Panc1 (cell line): Measurements from ENCODE around the gene ATRN. TPM values are rescaled to one million over a fixed set of nuclear protein-coding genes. Genes with fewer than 3 reads are reported as not detected.

Experiments used
- ATAC-seq: fragments of 200-7000 bp; cut with Tn5 transposase; 2 replicates; pipeline ENCODE4 v1.9.1; 2020; ENCODE audit warnings: mild to moderate bottlenecking, moderate library complexity
- BruUV-seq: library from RNA; stranded (reverse); fragments of 400-500 nt; replicated peaks from 2 replicates; lab custom pipeline; 2021; lab: Mats Ljungman, UMichigan
- CTCF ChIA-PET: fragments of 300-600 bp; sonication (Branson Sonifier 250); formaldehyde crosslinking; loops from one replicate; lab custom pipeline; 2022; ENCODE audit warnings: antibody characterized with exemption; lab: Charles Lee
- POLR2A ChIA-PET: fragments of 300-600 bp; sonication (Branson Sonifier 250); formaldehyde crosslinking; loops from one replicate; lab custom pipeline; 2022; ENCODE audit warnings: antibody characterized with exemption; lab: Charles Lee
- DNase-seq: peaks from one replicate; pipeline ENCODE4 v3.0.0-alpha.2; 2010; ENCODE audit warnings: low read depth, low spot score
- H3K27ac ChIP-seq: 2 replicates; pipeline ENCODE4 v1.5.1; 2011; ENCODE audit warnings: mild to moderate bottlenecking, low read length, inconsistent platforms
- H3K27me3 ChIP-seq: fragments of 200-500 bp; sonication (Bioruptor generic); 2 replicates; pipeline ENCODE4 v1.6.0; 2014; ENCODE audit warnings: low read length, inconsistent platforms; ENCODE audit not compliant: control insufficient read depth, insufficient read depth
- H3K36me3 ChIP-seq: fragments of 200-500 bp; sonication (Bioruptor generic); 2 replicates; pipeline ENCODE4 v1.5.1; 2014; ENCODE audit warnings: inconsistent platforms, mild to moderate bottlenecking, low read length, moderate library complexity; ENCODE audit not compliant: control insufficient read depth, insufficient read depth
- H3K4me1 ChIP-seq: 2 replicates; pipeline ENCODE4 v1.5.1; 2011; ENCODE audit warnings: inconsistent platforms, mild to moderate bottlenecking, low read length, moderate library complexity; ENCODE audit not compliant: control insufficient read depth, insufficient read depth
- H3K4me3 ChIP-seq, 2 experiments: 2 replicates each; pipeline ENCODE4 v1.5.1; 2011 to 2012; ENCODE audit warnings: low read depth in 2 of 2, low read length in 2 of 2, mild to moderate bottlenecking in 2 of 2, inconsistent platforms in 1 of 2, moderate library complexity in 1 of 2
- H3K9me3 ChIP-seq: fragments of 200-500 bp; sonication (Bioruptor generic); 2 replicates; pipeline ENCODE4 v1.5.1; 2014; ENCODE audit warnings: low read depth, mild to moderate bottlenecking, inconsistent platforms, low read length, moderate library complexity; ENCODE audit not compliant: control insufficient read depth, insufficient read depth
- CTCF ChIP-seq: fragments of 450-650 bp; IDR thresholded peaks from 2 replicates; pipeline ENCODE4 v1.5.1; 2017; ENCODE audit warnings: mild to moderate bottlenecking
- POLR2AphosphoS5 ChIP-seq: IDR thresholded peaks from 2 replicates; pipeline ENCODE4 v1.6.1; 2012; ENCODE audit warnings: mild to moderate bottlenecking, low read depth, low read length, moderate library complexity
- REST ChIP-seq, 2 experiments: IDR thresholded peaks; 2 replicates each; pipeline ENCODE4 v1.6.1; 2011 to 2012; ENCODE audit warnings: low read depth in 2 of 2, control low read depth in 1 of 2, low read length in 1 of 2, mild to moderate bottlenecking in 1 of 2, moderate library complexity in 1 of 2; ENCODE audit not compliant: insufficient read depth in 1 of 2
- SIN3A ChIP-seq: IDR thresholded peaks from 2 replicates; pipeline ENCODE4 v1.6.1; 2012; ENCODE audit warnings: low read depth, mild to moderate bottlenecking, low read length, moderate library complexity, borderline replicate concordance; ENCODE audit not compliant: insufficient read depth
- TCF7L2 ChIP-seq: IDR thresholded peaks from 2 replicates; pipeline ENCODE4 v1.6.1; 2011; ENCODE audit warnings: mild to moderate bottlenecking, low read depth, low read length, inconsistent platforms
- in situ Hi-C: cut with HindIII; loops from 2 replicates; pipeline ENCODE4 v1.10.0; 2016; ENCODE audit warnings: low sequenced_read_pairs, low pct_unique_long_range_greater_than_20kb
- intact Hi-C: fragments of 100-400 bp; cut with micrococcal nuclease; formaldehyde crosslinking; loops from one replicate; pipeline ENCODE4 v1.10.0; 2022; ENCODE audit not compliant: unreplicated experiment
- total RNA-seq: library from RNA; stranded (reverse); gene quantifications from one replicate; pipeline ENCODE4 v1.2.1, GENCODE V29; 2021; ENCODE audit not compliant: unreplicated experiment

Gene ATRN
- total RNA-seq, 1 experiment from 2014 or later: 33.8 TPM

DNA sequence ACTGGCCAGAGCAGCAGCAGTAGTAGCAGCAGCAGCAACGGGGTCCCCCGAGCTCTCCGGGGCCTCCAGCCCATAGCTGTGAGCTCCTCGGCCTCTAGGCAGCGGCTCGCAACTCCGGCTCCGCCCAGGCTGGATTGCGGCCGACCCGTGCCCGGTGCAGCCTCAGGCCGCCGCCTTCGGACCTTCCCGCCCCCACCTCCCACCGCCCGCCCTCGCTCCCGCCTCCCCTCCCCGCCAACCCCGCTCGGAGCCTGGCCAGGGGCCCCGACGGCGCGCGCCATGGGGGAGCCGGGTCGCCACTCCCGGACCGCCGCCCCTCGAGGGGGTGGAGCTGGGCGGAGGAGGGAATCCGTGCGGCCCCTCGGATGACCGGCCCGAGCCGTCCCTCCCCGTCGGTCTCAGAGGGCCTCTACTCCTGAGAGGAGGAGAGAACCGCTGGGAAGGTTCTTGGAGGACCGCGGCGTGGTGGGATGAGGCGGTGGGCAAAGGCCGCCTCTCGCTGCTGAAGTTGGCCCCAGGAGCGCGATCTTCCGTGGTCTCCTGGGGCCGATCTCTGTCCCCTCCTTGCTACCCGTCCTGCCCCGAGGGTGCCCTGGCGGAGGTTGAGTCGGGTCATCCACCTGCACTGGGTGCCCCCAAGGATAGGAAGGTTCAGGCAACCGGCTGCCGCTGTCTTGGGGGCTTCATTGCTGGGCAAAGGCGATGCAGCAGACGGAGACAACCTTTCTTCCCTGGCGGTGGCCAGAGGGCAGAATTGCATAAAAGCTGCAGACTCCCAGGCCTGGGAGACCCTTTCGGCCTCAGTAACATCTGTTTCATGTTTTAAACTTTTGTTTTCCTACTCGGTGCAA is 211.3 kb downstream of the ATRN start, which contains the start of gene ADAM33:
Gene ADAM33 (minus strand): TSS at position 80 of the 851 bp plus-strand sequence. CDS start 6 bp downstream, at position 74.
- BruUV-seq: no TSS peak
- peak; percentile 41 for ATAC-seq
- H3K4me1 ChIP-seq: no peaks in the 10 kb centered on the region; the same call in 1 of the 2 replicates
- TF ChIP-seq TCF7L2: no peak
- intact Hi-C loops (no loop called here), in situ Hi-C loops (no loop called here)
- H3K27me3 ChIP-seq: no peaks in the 10 kb centered on the region
- no peak within 1 kb of the TSS for H3K27ac ChIP-seq
- peak within 1 kb of the TSS; percentile 19 to 23 for H3K4me3 ChIP-seq
- ChIA-PET POLR2A (interaction anchor here (0.6 kb wide), 2 partner anchors 7 to 101 kb away, joined by 3 to 4 read pairs; no protein-coding TSS in a partner anchor), CTCF (no interaction called here)
- no peaks in the 10 kb centered on the region for H3K36me3 ChIP-seq
- no peaks in the 10 kb centered on the region for H3K9me3 ChIP-seq
- DNase-seq: no peak

GRCh38 chr20:3685341-3685740 is 214.5 kb downstream of the ATRN start:
- H3K9me3 ChIP-seq: no peaks in the 10 kb centered on the region
- TF ChIP-seq POLR2AphosphoS5: no peak
- TF ChIP-seq SIN3A: no peak
- no peaks in the 10 kb centered on the region; the same call in 1 of the 2 replicates for H3K4me1 ChIP-seq
- ATAC-seq: no peak
- ChIA-PET CTCF (no interaction called here), POLR2A (no interaction called here)
- no peaks in the 10 kb centered on the region for H3K27me3 ChIP-seq
- no peak for DNase-seq
- no TSS peak for BruUV-seq
- no peaks in the 10 kb centered on the region for H3K36me3 ChIP-seq
- intact Hi-C loops (no loop called here), in situ Hi-C loops (no loop called here)
- no peak overlapping the region for H3K4me3 ChIP-seq
- H3K27ac ChIP-seq: no peak overlapping the region

DNA sequence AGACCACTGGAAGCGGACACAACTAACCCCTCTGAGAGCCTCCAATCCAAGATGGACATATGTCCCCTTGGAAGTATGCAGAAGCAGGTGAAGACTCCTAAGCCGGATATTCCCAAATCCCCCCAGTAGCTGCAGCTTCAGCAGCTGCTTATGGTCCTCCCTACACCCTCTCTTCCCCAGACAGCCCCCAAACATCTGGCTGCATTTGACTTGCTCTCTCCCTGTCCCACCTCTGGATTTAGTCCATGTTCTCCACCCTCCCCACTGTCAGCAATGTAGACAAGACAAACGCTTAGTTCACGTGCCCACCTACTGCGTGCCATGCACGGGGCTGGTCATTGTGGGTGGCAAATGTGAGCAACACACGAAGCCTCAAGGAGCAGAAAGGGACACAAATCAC is 215.6 kb downstream of the ATRN start:
- Histone ChIP-seq H3K36me3 (no peaks in the 10 kb centered on the region), H3K9me3 (no peaks in the 10 kb centered on the region), H3K4me3 (no peak overlapping the region), H3K27ac (no peak overlapping the region), H3K27me3 (no peaks in the 10 kb centered on the region), H3K4me1 (no peaks in the 10 kb centered on the region; the same call in 1 of the 2 replicates)
- POLR2A ChIA-PET: no interaction called here
- DNase-seq (no peak), ATAC-seq (no peak)
- CTCF ChIA-PET: no interaction called here
- no TSS peak for BruUV-seq
- in situ Hi-C loops: no loop called here
- intact Hi-C loops: no loop called here
- no peak for TF ChIP-seq REST (IDR thresholded peaks at IDR 0.05; ENCODE audit: insufficient read depth in 1 of 2, low read depth in 2 of 2, low read length in 1 of 2)
- TF ChIP-seq POLR2AphosphoS5: no peak
- no peak for TF ChIP-seq CTCF
- TF ChIP-seq TCF7L2: no peak
